Common myeloid progenitor, CD34-positive (primary cell): Measurements from ENCODE around the gene RPTOR.

Experiments used
- CTCF ChIA-PET: fragments of 350-600 bp; sonication (Branson Sonifier 250); formaldehyde crosslinking; loops from one replicate; lab custom pipeline; 2021; ENCODE audit warnings: antibody characterized with exemption; lab: Charles Lee
- POLR2A ChIA-PET: fragments of 350-600 bp; sonication (Branson Sonifier 250); formaldehyde crosslinking; loops from one replicate; lab custom pipeline; 2021; ENCODE audit warnings: antibody characterized with exemption; lab: Charles Lee
- DNase-seq, 3 donors: peaks; one replicate each; pipeline versions ENCODE4 v3.0.0 to v3.0.0-alpha.2; 2013
- H3K27ac ChIP-seq, 2 experiments: 1 replicate in 1 of 2; 2 replicates in 1 of 2; pipeline ENCODE4 v1.7.0; 2013; ENCODE audit warnings: inconsistent platforms in 2 of 2, low read length in 2 of 2, mild to moderate bottlenecking in 2 of 2, low read depth in 1 of 2, moderate library complexity in 1 of 2; ENCODE audit not compliant: severe bottlenecking in 2 of 2, insufficient read depth in 1 of 2, poor library complexity in 1 of 2
- H3K27me3 ChIP-seq, 5 experiments: replicated peaks in 2 of 5; 1 replicate in 3 of 5; 2 replicates in 2 of 5; pipeline versions ENCODE4 v1.6.1 to v1.7.0; 2013; ENCODE audit warnings: low read length in 4 of 5, mild to moderate bottlenecking in 2 of 5, moderate library complexity in 2 of 5, inconsistent platforms in 1 of 5; ENCODE audit not compliant: insufficient read depth in 5 of 5, control insufficient read depth in 4 of 5
- H3K36me3 ChIP-seq, 4 experiments: 1 replicate in 2 of 4; 2 replicates in 2 of 4; pipeline versions ENCODE4 v1.6.1 to v1.7.0; 2013; ENCODE audit warnings: low read length in 3 of 4, control low read depth in 1 of 4, mild to moderate bottlenecking in 1 of 4; ENCODE audit not compliant: control insufficient read depth in 4 of 4, insufficient read depth in 4 of 4
- H3K4me1 ChIP-seq, 4 experiments: 1 replicate in 3 of 4; 2 replicates in 1 of 4; pipeline versions ENCODE4 v1.6.1 to v1.7.1; 2013; ENCODE audit warnings: low read length in 3 of 4, mild to moderate bottlenecking in 3 of 4, control low read depth in 1 of 4, inconsistent platforms in 1 of 4, moderate library complexity in 1 of 4; ENCODE audit not compliant: control insufficient read depth in 4 of 4, insufficient read depth in 4 of 4; ENCODE audit errors: control extremely low read depth in 1 of 4
- H3K4me3 ChIP-seq, 7 experiments: 1 replicate in 4 of 7; 2 replicates in 3 of 7; pipeline versions ENCODE4 v1.5.1 to v1.7.0; 2013; ENCODE audit warnings: mild to moderate bottlenecking in 7 of 7, low read length in 6 of 7, moderate library complexity in 6 of 7, inconsistent platforms in 2 of 7, low read depth in 2 of 7, control low read depth in 1 of 7; ENCODE audit not compliant: insufficient read depth in 4 of 7, control insufficient read depth in 1 of 7; ENCODE audit errors: extremely low read depth in 1 of 7
- H3K9me3 ChIP-seq, 5 experiments: 1 replicate in 4 of 5; 2 replicates in 1 of 5; pipeline versions ENCODE4 v1.6.1 to v1.7.1; 2013; ENCODE audit warnings: low read length in 4 of 5, mild to moderate bottlenecking in 2 of 5, inconsistent platforms in 1 of 5, low read depth in 1 of 5, moderate library complexity in 1 of 5; ENCODE audit not compliant: control insufficient read depth in 4 of 5, insufficient read depth in 2 of 5; ENCODE audit errors: control extremely low read depth in 1 of 5
- WGBS: methylation state at CpG from one replicate; pipeline ENCODE4 v1.1.5; 2013; ENCODE audit not compliant: insufficient coverage; 5-methylcytosine and 5-hydroxymethylcytosine counted together

The RPTOR gene

DNA sequence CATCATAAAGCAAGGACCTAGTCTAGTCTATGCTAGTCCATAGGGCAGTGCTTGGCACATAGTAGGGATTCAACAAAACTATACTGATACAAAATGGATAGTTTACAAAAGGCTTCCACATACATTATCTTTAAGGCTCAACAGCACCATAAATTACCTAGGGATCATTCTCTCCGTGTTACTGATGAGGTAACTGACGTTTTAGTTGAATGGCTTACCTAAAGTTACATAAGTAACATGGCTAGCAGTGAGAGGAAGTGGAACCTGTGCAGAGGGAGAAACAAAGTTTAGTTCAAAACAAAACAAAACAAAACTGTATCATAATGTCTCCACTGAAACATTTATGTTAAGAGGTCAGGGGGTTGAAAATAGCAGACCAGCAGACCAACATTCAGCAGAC, 7.9 kb downstream of the RPTOR start:
- H3K36me3 ChIP-seq = peaks cover 0 to 14% (median 2%) of the 10 kb centered on the region in 4 experiments
- H3K4me3 ChIP-seq = no peak overlapping the region
- WGBS = no CpG with 5 or more reads among the region's 2 CpGs
- H3K27ac ChIP-seq = no peak overlapping the region
- ChIA-PET POLR2A (no interaction called here), CTCF (interaction anchor here (1.5 kb wide), 1 partner anchor 8 kb away, joined by 3 read pairs; the partner anchor contains the start of gene RPTOR)
- H3K27me3 ChIP-seq = no peaks in the 10 kb centered on the region
- no peaks in the 10 kb centered on the region for H3K9me3 ChIP-seq
- no peak for DNase-seq
- H3K4me1 ChIP-seq = no peaks in the 10 kb centered on the region

DNA sequence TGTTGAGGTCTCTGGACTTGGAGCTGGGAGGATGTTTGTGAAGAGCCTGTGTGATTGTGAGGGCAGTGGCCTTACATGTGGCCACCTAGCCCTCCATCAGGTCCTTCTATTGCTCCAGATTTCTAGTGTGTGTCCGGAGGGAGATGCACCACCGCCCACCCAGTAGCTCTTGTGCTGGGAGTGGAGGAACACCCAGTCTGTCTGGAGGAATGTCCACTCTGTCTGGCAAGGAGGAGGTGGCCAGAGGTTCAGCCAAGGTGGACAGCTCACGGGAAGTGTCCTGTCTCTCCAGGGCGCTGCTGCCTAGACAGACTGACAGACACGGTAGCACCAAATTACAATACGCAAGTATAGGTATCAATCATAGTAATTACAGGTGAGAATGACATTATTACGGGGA, 10.6 kb downstream of the RPTOR start:
- Histone ChIP-seq H3K4me3 (no peak overlapping the region), H3K27me3 (no peaks in the 10 kb centered on the region), H3K9me3 (no peaks in the 10 kb centered on the region), H3K27ac (no peak overlapping the region), H3K4me1 (no peaks in the 10 kb centered on the region), H3K36me3 (peaks cover 0 to 29% (median 2%) of the 10 kb centered on the region in 4 experiments)
- CTCF ChIA-PET = interaction anchor here (0.7 kb wide), 1 partner anchor 128 kb away, joined by 3 read pairs; no protein-coding TSS in a partner anchor
- no peak for DNase-seq
- POLR2A ChIA-PET = no interaction called here
- WGBS = 100% methylated on average over 2 of the region's 7 CpGs

DNA sequence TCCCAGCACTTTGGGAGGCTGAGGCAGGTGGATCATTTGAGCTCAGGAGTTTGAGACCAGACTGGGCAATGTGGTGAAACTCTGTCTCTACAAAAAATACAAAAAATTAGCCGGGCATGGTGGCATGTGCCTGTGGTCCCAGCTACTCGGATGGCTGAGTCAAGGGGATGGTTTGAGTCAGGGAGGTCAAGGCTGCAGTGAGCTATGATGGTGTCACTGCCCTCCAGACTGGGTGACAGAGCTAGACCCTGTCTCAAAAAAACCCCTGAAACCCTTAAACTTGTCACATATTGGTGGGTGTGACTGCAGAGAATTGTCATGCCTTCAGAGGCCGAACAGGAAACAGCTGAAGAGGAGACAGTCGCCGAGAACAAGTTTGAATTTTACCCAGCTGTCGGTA, 13.4 kb downstream of the RPTOR start:
- Histone ChIP-seq H3K36me3 (peaks cover 0 to 29% (median 2%) of the 10 kb centered on the region in 4 experiments), H3K9me3 (no peaks in the 10 kb centered on the region), H3K4me1 (no peaks in the 10 kb centered on the region), H3K27ac (no peak overlapping the region), H3K27me3 (no peaks in the 10 kb centered on the region), H3K4me3 (no peak overlapping the region)
- POLR2A ChIA-PET = no interaction called here
- CTCF ChIA-PET = interaction anchor here (1.0 to 2.4 kb wide), 3 partner anchors 17 to 130 kb away, joined by 3 to 7 read pairs (median 3); no protein-coding TSS in a partner anchor
- DNase-seq = no peak
- WGBS = 86% methylated on average over 5 of the region's 6 CpGs

DNA sequence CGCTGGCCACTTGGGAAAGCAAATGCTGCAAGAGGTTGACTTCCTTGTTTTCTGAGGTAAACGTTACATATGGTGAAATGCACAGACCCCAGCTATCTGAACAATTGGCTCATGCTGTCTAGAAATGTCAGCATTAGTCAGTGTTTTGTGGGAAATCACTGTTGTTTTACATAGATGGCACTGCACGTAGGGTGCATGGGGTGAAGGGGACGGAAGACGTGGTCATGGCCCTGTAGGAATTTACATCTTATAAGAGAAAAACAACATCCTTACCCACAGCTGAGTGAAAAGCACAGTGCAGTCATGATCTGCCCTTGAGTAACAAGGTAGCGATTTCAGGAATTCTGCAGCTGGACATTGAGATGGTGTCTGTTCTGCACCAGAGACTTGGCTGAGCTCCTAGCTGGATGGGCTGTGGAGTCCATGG, 15.2 kb downstream of the RPTOR start:
- no peaks in the 10 kb centered on the region for H3K27me3 ChIP-seq
- H3K27ac ChIP-seq = no peak overlapping the region
- H3K4me1 ChIP-seq = no peaks in the 10 kb centered on the region
- H3K9me3 ChIP-seq = no peaks in the 10 kb centered on the region
- POLR2A ChIA-PET = no interaction called here
- WGBS = 80% methylated on average over 3 of the region's 6 CpGs
- no peak for DNase-seq
- H3K4me3 ChIP-seq = no peak overlapping the region
- CTCF ChIA-PET = interaction anchor here (1.3 kb wide), 1 partner anchor 16 kb away, joined by 5 read pairs; no protein-coding TSS in a partner anchor
- H3K36me3 ChIP-seq = peaks cover 0 to 28% (median 2%) of the 10 kb centered on the region in 4 experiments

DNA sequence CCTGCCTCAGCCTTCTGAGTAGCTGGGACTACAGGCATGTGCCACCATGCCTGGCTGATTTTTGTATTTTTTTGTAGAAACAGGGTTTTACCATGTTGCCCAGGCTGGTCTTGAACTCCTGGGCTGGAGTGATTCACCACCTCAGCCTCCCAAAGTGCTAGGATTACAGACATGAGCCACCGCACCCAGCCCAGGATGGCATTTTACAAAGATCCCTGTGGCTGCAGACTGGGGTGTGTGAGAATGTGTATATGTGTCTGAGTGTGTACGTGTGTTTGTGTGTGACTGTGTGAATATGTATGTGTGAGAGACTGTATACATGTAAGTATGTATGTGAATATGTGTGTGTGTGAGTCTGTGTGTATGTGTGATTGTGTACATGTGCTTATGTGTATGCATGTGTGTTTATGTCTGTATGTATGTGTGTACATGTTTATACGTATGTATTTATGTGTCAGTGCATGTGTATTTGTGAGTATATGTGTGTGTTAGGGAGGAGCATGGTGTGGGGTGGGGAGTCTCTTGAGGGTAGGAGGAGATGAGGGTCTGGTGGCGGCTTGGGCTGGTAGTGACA, 17.0 kb downstream of the RPTOR start:
- H3K4me1 ChIP-seq = no peaks in the 10 kb centered on the region
- H3K27ac ChIP-seq = no peak overlapping the region
- H3K27me3 ChIP-seq = no peaks in the 10 kb centered on the region
- POLR2A ChIA-PET = no interaction called here
- H3K4me3 ChIP-seq = no peak overlapping the region
- WGBS = 100% methylated on average over 3 of the region's 4 CpGs
- peaks cover 0 to 14% (median under 1%) of the 10 kb centered on the region in 4 experiments for H3K36me3 ChIP-seq
- H3K9me3 ChIP-seq = no peaks in the 10 kb centered on the region
- no peak for DNase-seq
- CTCF ChIA-PET = no interaction called here

DNA sequence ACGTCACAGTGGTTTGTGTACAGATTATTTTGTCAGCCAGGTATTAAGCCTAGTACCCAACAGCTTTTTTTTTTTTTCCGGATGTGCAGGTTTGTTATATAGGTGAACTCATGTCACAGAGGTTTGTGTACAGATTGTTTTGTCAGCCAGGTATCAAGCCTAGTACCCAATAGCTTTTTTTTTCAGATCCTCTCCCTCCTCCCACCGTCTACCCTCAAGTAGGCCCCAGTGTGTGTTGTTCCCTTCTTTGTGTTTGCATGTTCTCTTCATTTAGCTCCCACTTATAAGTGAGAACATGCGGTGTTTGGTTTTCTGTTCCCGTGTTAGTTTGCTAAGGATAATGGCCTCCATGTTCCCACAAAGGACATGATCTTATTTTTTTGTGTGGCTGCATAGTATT, 19.9 kb downstream of the RPTOR start:
- POLR2A ChIA-PET = interaction anchor here (0.6 kb wide), 1 partner anchor 137 kb away, joined by 16 read pairs; no protein-coding TSS in a partner anchor
- H3K27me3 ChIP-seq = no peaks in the 10 kb centered on the region

DNA sequence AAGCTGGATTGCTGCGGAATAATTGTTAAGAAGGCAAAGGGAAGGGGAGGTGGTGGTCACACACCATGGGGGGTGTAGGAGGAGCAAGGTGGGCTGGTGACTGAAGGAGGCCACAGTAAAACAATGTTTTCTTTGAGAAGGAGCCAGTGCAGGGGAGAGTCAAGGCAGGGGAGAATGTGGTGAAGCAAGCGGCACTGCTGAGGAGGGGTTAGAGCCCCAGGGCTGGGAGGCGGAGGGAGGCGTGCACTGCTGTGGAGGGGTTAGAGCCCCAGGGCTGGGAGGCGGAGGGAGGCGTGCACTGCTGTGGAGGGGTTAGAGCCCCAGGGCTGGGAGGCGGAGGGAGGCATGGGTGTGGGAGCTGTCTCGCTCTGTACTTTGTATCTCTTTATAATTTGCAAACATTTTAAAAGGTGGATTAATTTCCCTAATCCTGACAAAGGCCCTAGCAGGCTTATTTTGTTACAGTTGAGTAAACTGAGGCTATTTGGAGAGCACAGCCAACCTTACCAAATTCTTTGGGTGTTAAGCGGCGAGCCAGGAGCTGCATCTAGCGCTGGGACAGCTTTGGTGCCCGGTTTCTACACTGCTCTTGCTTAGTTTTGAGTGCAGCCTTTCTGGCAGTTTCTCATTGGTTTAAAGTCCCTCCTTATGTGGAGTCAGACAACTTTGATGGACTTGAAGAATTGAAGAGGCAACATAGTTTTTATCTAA, 20.9 kb downstream of the RPTOR start:
- DNase-seq = no peak
- Histone ChIP-seq H3K27ac (no peak overlapping the region), H3K36me3 (no peaks in the 10 kb centered on the region), H3K27me3 (no peaks in the 10 kb centered on the region), H3K9me3 (no peaks in the 10 kb centered on the region), H3K4me1 (no peaks in the 10 kb centered on the region), H3K4me3 (no peak overlapping the region)
- ChIA-PET CTCF (interaction anchor here (1.5 to 2.5 kb wide), 2 partner anchors 10 to 26 kb away, joined by 3 to 11 read pairs; no protein-coding TSS in a partner anchor), POLR2A (no interaction called here)
- 96% methylated on average over 8 of the region's 12 CpGs for WGBS

More for the DNA sequence above, 19.9 kb downstream of the RPTOR start:
- CTCF ChIA-PET = interaction anchor here (0.6 to 2.5 kb wide), 4 partner anchors 11 to 27 kb away, joined by 3 to 11 read pairs (median 3); partner anchors contain the start of gene RPTOR
- no peak for DNase-seq
- no CpG with 5 or more reads among the region's 5 CpGs for WGBS
- Histone ChIP-seq H3K4me1 (no peaks in the 10 kb centered on the region), H3K9me3 (no peaks in the 10 kb centered on the region), H3K36me3 (peaks cover 0 to 3% (median 0%) of the 10 kb centered on the region in 4 experiments), H3K4me3 (no peak overlapping the region), H3K27ac (no peak overlapping the region)
